Endothelial cell of umbilical vein (primary cell): ENCODE measurements around the gene SSTR3. TPM values are rescaled to one million over a fixed set of nuclear protein-coding genes. Genes with fewer than 3 reads are reported as not detected.

Experiments used
- BruUV-seq: library from RNA; stranded (reverse); fragments of 400-500 nt; replicated peaks from 2 replicates; lab custom pipeline; 2021; lab: Mats Ljungman, UMichigan
- CTCF ChIA-PET: fragments of 300-600, 350-600 bp; sonication (Branson Sonifier 250); formaldehyde crosslinking; loops from one replicate; lab custom pipeline; 2021; ENCODE audit warnings: antibody characterized with exemption, inconsistent platforms; lab: Charles Lee
- POLR2A ChIA-PET: fragments of 300-600, 350-600 bp; sonication (Branson Sonifier 250); formaldehyde crosslinking; loops from one replicate; lab custom pipeline; 2021; ENCODE audit warnings: antibody characterized with exemption, inconsistent platforms; lab: Charles Lee
- DNase-seq: peaks from one replicate; pipeline ENCODE4 v3.0.0-alpha.2; 2011; ENCODE audit warnings: low read depth, low spot score
- FAIRE-seq: peaks from 2 replicates; lab custom pipeline; 2011; peaks lifted over from hg19 to GRCh38; lab: Jason Lieb, UNC
- H2AFZ ChIP-seq: 2 replicates; pipeline ENCODE4 v1.6.0; 2012; ENCODE audit warnings: low read depth, low read length, control low read depth, inconsistent platforms
- H3K27ac ChIP-seq: 2 replicates; pipeline ENCODE4 v1.5.1; 2011; ENCODE audit warnings: low read depth, mild to moderate bottlenecking, control low read depth, low read length, moderate library complexity; ENCODE audit not compliant: insufficient read depth
- H3K27me3 ChIP-seq, 2 experiments: 2 replicates each; pipeline versions ENCODE4 v1.6.0 to v1.6.1; 2011; ENCODE audit warnings: low read length in 2 of 2, mixed read lengths in 1 of 2; ENCODE audit not compliant: control insufficient read depth in 2 of 2, insufficient read depth in 2 of 2
- H3K36me3 ChIP-seq, 2 experiments: 2 replicates in 1 of 2; 3 replicates in 1 of 2; pipeline ENCODE4 v1.5.1; 2011; ENCODE audit warnings: low read length in 2 of 2, mild to moderate bottlenecking in 1 of 2, moderate library complexity in 1 of 2; ENCODE audit not compliant: control insufficient read depth in 2 of 2, insufficient read depth in 2 of 2; ENCODE audit errors: extremely low read depth in 1 of 2
- H3K4me1 ChIP-seq: 3 replicates; pipeline ENCODE4 v1.5.1; 2011; ENCODE audit warnings: mild to moderate bottlenecking, low read length; ENCODE audit not compliant: control insufficient read depth, insufficient read depth; ENCODE audit errors: extremely low read depth
- H3K4me2 ChIP-seq: 2 replicates; pipeline ENCODE4 v1.6.1; 2011; ENCODE audit warnings: low read length, control low read depth, mixed read lengths; ENCODE audit not compliant: insufficient read depth
- H3K4me3 ChIP-seq, 3 experiments: fragments of 200-600 bp in 1 of 3; sonication (generic), shearing (Covaris generic) in 1 of 3; replicated peaks in 1 of 3; 2 replicates each; pipeline ENCODE4 v1.5.1; 2011 to 2016; ENCODE audit warnings: control low read depth in 3 of 3, low read length in 3 of 3, mild to moderate bottlenecking in 2 of 3, inconsistent platforms in 1 of 3, low read depth in 1 of 3, moderate library complexity in 1 of 3; ENCODE audit not compliant: insufficient read depth in 1 of 3
- H3K79me2 ChIP-seq: 2 replicates; pipeline ENCODE4 v1.6.0; 2012; ENCODE audit warnings: low read length, inconsistent platforms; ENCODE audit not compliant: control insufficient read depth, insufficient read depth
- H3K9ac ChIP-seq: replicated peaks from 2 replicates; pipeline ENCODE3; 2011; ENCODE audit warnings: low read length, control low read depth; ENCODE audit not compliant: insufficient read depth; ENCODE audit errors: extremely low read depth
- H3K9me1 ChIP-seq: replicated peaks from 3 replicates; pipeline ENCODE4 v1.6.0; 2011; ENCODE audit warnings: mild to moderate bottlenecking, low read length; ENCODE audit not compliant: control insufficient read depth, insufficient read depth; ENCODE audit errors: extremely low read depth
- H3K9me3 ChIP-seq: replicated peaks from 2 replicates; pipeline ENCODE4 v1.5.1; 2012; ENCODE audit warnings: low read length, inconsistent platforms; ENCODE audit not compliant: control insufficient read depth, insufficient read depth
- H4K20me1 ChIP-seq: replicated peaks from 2 replicates; pipeline ENCODE3; 2011; ENCODE audit warnings: mild to moderate bottlenecking, low read length; ENCODE audit not compliant: control insufficient read depth, insufficient read depth; ENCODE audit errors: extremely low read depth
- CTCF ChIP-seq, 2 donors: IDR thresholded peaks; 1 replicate in 1 of 2; 2 replicates in 1 of 2; pipeline ENCODE4 v1.5.1; 2011; ENCODE audit warnings: low read length in 2 of 2, mild to moderate bottlenecking in 2 of 2, moderate library complexity in 2 of 2, control low read depth in 1 of 2, inconsistent platforms in 1 of 2, low read depth in 1 of 2; ENCODE audit not compliant: insufficient read depth in 1 of 2; ENCODE audit errors: extremely low read depth in 1 of 2
- EZH2 ChIP-seq: IDR thresholded peaks from 2 replicates; pipeline ENCODE4 v1.6.1; 2012; ENCODE audit warnings: borderline replicate concordance, low read depth, mild to moderate bottlenecking, moderate library complexity, low read length, inconsistent platforms; ENCODE audit not compliant: severe bottlenecking
- FOS ChIP-seq: IDR thresholded peaks from 2 replicates; pipeline ENCODE4 v1.6.1; 2011; ENCODE audit warnings: mild to moderate bottlenecking, low read length, moderate library complexity, borderline replicate concordance; ENCODE audit not compliant: insufficient read depth
- GATA2 ChIP-seq: IDR thresholded peaks from 2 replicates; pipeline ENCODE4 v1.7.0; 2011; ENCODE audit warnings: low read depth, mild to moderate bottlenecking, moderate library complexity, mixed read lengths, low read length; ENCODE audit not compliant: insufficient read length, insufficient read depth
- JUN ChIP-seq: IDR thresholded peaks from 2 replicates; pipeline ENCODE4 v1.6.1; 2011; ENCODE audit warnings: borderline replicate concordance, low read depth; ENCODE audit not compliant: insufficient read length, insufficient read depth
- MAX ChIP-seq: IDR thresholded peaks from 2 replicates; pipeline ENCODE4 v1.6.1; 2011; ENCODE audit not compliant: insufficient read depth, insufficient read length
- MYC ChIP-seq: IDR thresholded peaks from one replicate; pipeline ENCODE4 v1.6.1; 2011; ENCODE audit warnings: mild to moderate bottlenecking, low read depth, low read length
- POLR2A ChIP-seq: IDR thresholded peaks from 2 replicates; pipeline ENCODE4 v1.6.1; 2012; ENCODE audit warnings: low read depth, mild to moderate bottlenecking, control low read depth, low read length
- POLR2AphosphoS5 ChIP-seq: IDR thresholded peaks from 2 replicates; pipeline ENCODE4 v1.6.1; 2012; ENCODE audit warnings: low read depth, mild to moderate bottlenecking, control low read depth, low read length, moderate library complexity; ENCODE audit not compliant: insufficient read depth
- dilution Hi-C: fragments of 300-500 bp; cut with MboI; formaldehyde crosslinking; loops from one replicate; pipeline ENCODE4 v1.15.0; 2019; ENCODE audit warnings: low sequenced_read_pairs; ENCODE audit not compliant: extremely low pct_ligation_motif_present
- intact Hi-C: fragments of 100-400 bp; cut with micrococcal nuclease; formaldehyde crosslinking; loops from one replicate; pipeline ENCODE4 v1.10.0; 2022
- polyA plus RNA-seq, 4 experiments: library from polyadenylated mRNA; depleted of rRNA in 3 of 4; stranded (reverse) in 3 of 4; unstranded in 1 of 4; fragments of >200 nt; gene quantifications; 2 replicates each; pipeline versions ENCODE4 v1.2.1 to v1.2.3, GENCODE V29; 2011 to 2012; ENCODE audit warnings: missing spikeins in 1 of 4
- total RNA-seq: library from RNA; stranded (reverse); gene quantifications from 2 replicates; pipeline ENCODE4 v1.2.3, GENCODE V29; 2021

The SSTR3 gene
- total and polyA plus RNA-seq, 2 donors (not counting 3 experiments of a cell fraction or from before 2014, with no cell fraction given): not detected

- peaks cover 10% of the 10 kb centered on the region for H3K79me2 ChIP-seq
- ChIA-PET POLR2A (interaction anchor here (0.5 kb wide), 1 partner anchor 44 kb away, joined by 4 read pairs; no protein-coding TSS in a partner anchor), CTCF (interaction anchor here (1.0 to 5.8 kb wide), 4 partner anchors 10 to 211 kb away, joined by 3 to 83 read pairs (median 16); no protein-coding TSS in a partner anchor)
- H3K27ac ChIP-seq: peak within 1 kb of the TSS; percentile 28
- peak within 1 kb of the TSS; percentile 67 for H3K4me2 ChIP-seq
- no peaks in the 10 kb centered on the region for H3K9me1 ChIP-seq
- H3K27me3 ChIP-seq: no peaks in the 10 kb centered on the region
- H4K20me1 ChIP-seq: no peaks in the 10 kb centered on the region
- FAIRE-seq: peak; percentile 89
- peaks cover 34% of the 10 kb centered on the region for H3K4me1 ChIP-seq
- DNase-seq: peak; percentile 69
- H3K9me3 ChIP-seq: no peaks in the 10 kb centered on the region
- peak within 1 kb of the TSS; percentile 39 to 59 (median 50) for H3K4me3 ChIP-seq
- H3K9ac ChIP-seq: peak within 1 kb of the TSS; percentile 44
- BruUV-seq: no TSS peak
- intact Hi-C loops (loop anchor here (1.0 kb wide), 1 partner anchor 9 kb away; no protein-coding TSS in a partner anchor), dilution Hi-C loops (no loop called here)
- no peak for TF ChIP-seq CTCF (IDR thresholded peaks at IDR 0.05; ENCODE audit: extremely low read depth in 1 of 2, insufficient read depth in 1 of 2, low read depth in 1 of 2, low read length in 2 of 2)
- TF ChIP-seq MYC: peak; percentile 5
- TF ChIP-seq POLR2A: peak; percentile 84
- no peak for TF ChIP-seq EZH2
- peak; percentile 85 for TF ChIP-seq POLR2AphosphoS5
- TF ChIP-seq JUN: no peak
- TF ChIP-seq GATA2: no peak
- TF ChIP-seq MAX: no peak
- TF ChIP-seq FOS: peak; percentile 39
- peaks cover 0 to 2% of the 10 kb centered on the region in 2 experiments for H3K36me3 ChIP-seq
- H2AFZ ChIP-seq: peak within 1 kb of the TSS; percentile 70
Observed at GRCh38 chr22:37244114-37244921, 32.0 kb upstream of the SSTR3 start, which contains the start of gene RAC2. Gene RAC2 (minus strand): TSS chr22:37244269. CDS start chr22:37244148, 121 bp downstream.
